HG02798 (cell line): Measurements from ENCODE around the gene PRCD.

Experiments
- ATAC-seq: cut with Tn5 transposase; IDR thresholded peaks from one replicate; pipeline ENCODE4 v1.9.1; 2021; ENCODE audit warnings: mild to moderate bottlenecking; ENCODE audit not compliant: unreplicated experiment, poor library complexity

Gene PRCD

DNA sequence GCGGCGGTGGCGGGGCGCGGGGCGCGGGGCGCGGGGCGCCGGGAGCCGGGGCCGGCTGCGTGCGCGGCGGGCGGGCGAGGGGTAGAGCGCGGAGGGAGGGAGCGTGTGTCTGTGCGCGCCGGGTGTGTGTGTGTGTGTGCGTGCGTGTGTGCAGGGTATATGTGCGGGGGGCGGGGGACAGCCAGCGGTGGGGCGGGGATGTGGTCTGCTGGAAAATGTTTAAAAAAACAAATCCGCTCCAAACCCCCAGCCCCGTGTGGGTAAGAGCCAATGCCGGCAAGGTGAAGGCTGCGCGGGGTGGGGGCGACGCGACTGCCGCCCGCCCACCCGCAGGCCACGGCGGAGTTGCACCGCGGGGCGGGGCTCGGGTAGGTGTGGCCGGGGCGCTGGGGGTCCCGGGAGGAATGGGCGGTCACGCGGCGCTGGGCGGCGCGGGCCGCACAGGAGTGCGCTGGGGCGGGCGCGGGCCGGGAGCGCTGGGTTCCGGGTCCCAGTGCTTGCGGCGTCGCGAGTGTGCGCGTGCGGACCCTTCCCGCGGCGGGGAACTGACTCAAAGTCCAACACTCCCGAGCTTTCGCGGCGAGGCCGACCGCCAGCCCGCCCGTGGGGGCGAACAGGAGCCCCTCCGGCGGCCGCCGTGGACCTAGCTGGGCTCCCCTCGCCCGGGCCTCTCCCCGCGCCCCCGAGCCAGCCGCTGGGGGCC is 2.1 kb upstream of the PRCD start, which contains the start of gene CYGB:
CYGB (minus strand) TSS at position 132 of the 703 bp plus-strand sequence. CDS start 167 bp downstream, outside the sequence.
- no peak for ATAC-seq

DNA sequence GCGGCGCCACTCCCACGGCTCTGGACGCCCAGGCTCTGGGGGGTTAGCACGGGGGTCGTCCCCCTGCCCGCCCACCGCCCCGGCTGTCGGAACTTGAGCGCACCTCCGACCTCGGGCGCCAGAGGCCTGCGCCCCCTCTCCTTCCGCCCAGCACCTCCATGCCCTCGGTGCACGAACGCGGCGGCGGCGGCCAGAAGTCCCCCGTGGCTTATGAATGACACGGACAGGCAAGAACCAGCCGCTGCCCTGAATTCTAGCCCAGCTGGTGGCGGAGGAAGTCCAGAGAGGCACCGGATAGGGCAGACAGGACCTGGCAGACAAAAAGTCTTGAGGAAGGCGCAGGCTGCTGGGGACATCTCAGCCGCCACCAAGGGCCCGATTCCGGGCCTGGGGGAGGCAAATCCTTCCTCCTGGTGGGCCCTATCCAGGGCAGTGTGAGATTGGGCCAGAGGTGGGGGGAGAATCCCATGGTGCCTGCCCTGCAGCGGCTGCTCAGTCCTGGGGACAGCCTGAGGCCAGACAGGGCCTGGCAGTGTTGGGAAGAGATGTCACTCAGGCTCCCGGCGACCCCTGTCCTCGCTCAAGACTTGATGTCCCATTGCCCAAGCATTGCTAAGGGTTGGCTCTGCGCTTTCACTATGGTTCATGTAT is 1.4 kb upstream of the PRCD start:
- ATAC-seq = no peak

DNA sequence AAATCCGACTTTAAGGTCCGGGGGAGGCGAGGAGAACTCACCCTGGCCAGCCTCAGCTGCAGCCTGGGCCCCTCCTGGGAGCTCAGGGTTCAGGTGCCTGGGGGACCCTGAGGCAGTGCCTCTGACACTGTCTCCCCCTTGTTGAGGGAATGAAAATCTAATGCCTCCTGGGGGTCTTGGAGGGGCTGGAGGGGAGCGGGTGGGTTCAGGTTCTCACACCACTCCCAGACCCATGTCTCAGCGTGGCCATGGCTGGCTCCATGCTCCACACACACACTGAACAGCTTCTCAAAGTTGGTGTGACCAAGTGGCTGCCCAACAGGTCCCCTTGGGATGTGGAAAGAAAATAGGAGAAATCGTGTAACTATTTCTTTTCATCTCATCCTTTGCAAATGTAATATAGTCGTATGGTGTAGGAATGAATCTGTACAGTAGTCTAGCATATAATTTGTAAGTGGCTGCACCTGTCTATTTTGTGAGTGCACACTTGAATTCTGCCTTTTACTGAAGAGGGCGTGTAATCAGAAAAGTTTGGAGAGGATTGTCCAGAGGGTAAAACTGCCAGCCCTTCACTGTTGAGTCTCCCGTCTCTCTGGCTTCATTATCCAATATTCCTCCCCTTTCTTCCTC is 788 bp upstream of the PRCD start:
- ATAC-seq = no peak

DNA sequence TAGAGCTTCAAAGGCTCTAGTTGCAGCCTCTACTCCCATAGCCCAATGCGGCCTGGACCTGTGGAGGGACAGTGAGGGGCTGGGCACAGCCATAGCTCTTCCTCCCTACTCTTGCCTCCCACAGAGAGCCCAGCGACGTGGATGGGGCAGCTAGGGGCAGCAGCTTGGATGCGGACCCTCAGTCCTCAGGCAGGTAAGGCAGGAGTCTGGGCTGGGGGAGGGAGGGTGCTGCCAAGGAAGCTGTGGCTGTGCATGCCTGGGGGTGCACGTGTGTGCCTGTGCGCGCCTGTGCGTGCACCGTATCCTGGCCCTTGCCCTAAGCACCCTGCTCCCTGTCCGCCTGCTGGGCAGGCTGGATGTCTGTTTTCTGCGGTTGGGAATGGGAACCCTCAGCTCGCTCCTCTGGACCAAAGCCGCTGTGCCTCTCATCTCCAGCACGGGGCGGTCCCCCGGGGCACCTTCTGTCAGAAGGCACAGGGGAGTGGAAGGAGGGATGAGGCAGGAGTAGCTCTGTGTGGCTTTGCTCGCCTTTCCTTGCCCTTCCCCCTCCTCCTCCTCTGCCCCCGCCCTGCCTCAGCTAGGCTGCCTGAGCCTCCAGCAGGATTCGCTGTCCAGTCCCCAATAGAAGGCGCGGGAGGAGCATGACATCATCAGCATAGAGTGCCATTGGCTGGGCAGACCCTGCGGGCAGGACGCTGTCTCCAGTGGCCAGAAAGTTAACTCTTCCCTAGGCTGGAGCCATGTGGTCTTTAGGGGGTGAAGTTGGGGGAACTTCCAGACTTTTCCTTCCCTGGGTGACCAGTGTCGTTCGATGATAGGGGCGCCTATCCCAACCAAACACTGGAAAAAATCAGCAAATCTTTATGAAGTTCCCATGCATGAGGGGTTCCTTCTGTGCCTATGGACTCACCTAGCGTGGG is 797 bp downstream of the PRCD start:
- ATAC-seq = no peak

DNA sequence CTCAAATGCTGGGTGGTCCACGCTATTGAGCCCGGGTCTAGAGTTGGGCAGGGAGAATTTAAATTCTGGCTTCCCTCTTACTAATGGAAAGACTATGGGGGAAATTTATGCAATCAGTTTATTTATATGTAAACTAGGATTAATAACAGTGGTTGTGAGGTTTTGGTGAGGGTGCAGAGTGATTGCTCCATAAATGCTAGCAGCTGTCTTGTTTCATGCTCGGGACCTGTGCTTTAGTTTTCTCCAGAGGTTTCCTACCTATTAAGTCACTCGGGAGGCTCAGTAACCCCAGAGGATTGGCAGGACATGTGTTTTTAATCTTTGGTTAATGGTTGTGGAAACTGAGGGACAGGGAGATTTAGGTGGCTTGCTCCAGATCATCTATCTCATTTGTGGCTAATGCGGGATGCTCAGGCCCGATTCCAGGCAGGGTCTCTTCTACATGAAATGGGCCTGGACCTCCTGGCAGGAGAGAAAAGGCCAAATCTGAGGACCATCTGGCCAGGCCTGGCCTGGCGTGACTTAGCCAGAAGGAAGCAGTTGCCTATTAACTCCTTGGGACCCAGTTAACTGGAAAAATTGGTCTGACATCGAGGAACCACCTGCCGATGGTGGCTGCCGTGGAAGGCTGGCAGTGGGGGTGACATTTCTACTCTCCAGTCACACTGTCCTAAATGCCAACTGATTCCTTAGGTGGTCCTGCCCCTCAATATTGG is 2.1 kb downstream of the PRCD start:
- ATAC-seq = no peak

DNA sequence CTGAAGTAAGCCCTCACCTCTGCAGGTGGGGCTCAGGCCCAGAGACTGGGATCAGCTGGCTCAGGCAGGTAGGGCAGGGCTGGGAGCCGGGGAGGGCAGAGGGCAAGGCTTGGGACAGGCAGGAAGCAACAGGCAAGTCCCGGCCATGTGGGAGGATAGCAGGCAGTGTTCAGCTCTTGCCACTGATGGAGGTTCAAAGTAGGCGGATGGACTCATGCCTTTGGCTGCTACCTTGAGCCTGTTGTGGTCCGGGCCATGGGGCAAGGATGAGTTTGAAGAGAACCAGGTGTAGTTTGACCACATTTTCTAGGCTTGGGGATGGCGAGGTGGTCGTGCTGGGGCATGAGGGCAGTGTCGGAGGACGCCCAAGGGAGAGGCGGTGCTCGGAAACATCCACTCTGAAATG is 2.7 kb downstream of the PRCD start:
- ATAC-seq = no peak

DNA sequence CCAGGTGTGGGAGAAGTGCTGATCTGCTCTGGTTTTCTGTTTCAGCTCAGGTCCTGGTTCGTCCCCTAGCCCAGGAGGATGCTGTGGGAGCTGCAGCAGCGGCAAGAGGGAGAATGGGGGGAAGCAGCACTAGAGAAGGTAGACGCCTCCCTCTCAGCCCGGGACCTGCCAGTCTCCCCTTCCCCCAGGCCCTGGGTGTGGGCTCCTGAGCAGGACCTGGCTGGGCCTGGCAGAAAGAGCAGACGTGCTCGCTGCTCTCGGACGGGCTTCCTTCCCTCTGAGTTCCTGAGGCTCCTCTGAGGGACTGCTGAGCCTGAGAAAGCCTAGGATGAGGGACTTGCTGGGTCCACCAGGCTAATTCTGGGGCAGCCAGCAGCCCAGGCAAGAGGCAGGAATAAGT is 3.1 kb downstream of the PRCD start:
- ATAC-seq = no peak

DNA sequence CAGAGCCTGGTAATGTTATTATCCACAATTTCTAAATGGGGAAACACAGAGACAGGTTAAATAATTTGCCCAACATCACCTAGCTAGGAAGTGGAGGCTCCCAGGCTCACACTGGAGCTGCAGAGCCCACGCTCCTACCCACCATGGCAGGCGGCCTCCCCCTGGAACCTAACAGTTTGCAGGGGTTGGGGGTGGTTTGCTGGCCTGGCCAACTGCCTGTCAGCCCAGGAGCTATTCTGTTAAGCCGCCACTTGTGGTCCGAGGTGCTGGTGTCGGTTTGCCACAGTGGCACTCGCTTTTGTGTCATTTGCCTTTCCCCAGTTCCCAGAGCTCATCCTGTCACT is 3.6 kb downstream of the PRCD start:
- no peak for ATAC-seq

DNA sequence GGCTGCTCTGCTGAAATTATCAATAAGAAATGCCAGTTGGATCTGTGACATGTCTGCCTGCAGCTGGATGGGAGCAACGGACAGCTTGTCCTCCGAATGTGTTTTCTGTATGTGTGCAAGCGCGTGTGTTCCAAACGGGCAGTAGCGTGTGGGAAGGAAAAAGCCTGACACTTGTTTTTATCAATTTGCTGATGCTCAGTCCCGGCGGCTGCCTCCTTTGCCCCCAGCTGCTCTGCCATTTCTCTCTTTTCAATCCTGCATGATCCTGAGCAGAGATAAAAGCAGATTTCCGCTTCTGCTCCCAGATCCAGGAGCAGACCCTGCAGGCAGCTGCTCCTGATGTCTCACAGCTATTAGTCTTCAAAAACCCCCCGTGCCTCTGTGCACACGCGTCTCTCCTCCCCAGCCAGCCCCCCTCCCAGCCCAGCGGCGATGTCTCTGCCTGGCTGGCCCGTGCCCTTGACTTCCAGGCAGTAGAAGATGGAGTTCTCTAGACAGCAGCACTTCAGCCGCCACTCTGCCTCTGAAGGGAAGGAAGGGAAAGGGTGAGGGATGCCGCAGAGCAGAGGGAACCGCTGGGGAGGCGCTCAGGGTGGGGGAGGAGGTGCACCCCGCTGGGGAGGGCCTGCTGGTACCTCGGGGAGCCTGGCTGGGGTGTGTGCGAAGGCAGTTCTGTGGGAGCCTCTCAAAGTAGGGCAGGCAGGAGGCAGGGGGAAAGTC is 4.1 kb downstream of the PRCD start:
- ATAC-seq = no peak

DNA sequence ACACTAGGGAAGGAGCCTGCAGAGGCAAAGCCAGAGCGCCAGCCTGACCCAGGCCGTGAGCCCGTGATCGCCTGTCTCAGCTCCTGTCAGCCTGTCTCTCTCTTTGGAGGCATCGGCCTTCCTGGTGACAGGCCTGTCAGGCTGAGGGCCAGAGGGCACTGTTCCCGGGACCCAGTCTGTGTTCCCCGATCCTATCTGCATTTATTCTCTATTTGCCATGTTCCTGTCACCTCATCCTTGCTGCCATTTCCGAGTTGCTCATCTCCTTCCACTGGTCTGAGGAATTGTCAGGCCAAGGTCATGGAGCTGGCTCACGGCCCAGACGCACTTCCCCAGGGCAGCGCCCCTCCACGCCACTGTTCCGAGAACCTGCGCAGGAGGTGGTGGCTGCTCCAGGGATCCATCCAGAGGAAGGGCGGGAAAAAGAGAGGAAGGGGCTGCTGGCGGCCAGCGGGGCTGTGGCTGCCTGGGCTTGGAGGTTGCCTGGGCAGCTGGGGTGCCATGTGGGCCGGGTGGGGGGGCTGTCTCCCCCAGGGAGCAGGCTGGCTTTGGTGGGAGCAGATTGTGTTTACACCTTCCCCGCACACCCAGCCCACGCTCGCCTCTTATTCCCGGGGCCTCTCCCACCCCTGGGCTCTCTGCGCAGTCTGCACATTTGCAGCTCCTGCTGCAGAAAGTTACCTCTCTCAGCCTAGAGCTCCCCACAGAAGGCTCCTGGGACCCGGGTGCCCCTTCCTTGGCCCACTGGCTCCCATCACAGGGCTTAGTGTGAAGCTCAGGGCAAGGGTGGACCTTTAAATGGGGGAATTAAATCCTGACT is 4.9 kb downstream of the PRCD start:
- ATAC-seq = no peak

DNA sequence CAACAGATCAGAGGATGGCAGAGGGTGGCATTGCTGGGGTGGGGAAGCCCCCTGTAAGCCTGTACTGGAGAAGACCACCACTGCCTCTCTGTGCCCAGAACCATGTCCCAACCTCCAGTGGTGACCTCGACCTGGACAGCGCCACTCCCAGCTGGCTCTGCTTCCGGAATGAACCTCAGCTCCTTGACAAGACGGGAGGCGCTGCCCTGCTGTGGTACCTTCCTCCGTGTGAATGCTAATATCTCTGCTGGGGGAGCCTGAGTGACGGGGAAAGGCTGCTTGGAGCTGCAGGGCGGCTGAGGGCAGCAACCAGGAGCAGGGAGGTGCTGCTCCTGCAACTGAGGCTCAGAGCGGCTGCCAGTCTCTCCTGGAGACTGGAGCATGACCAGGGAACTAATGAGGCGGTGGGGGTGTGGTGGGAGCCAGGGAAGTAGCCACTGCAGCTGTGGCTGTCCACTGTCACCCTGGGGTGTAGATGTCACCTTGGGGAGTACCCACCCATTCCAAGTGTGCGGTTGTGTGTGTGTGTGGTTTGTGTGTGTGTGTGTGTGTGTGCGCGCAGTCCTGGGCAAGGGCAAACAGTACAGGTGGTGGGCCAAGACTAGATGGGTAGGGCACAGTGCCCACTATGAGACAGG is 6.2 kb downstream of the PRCD start:
- ATAC-seq = no peak

DNA sequence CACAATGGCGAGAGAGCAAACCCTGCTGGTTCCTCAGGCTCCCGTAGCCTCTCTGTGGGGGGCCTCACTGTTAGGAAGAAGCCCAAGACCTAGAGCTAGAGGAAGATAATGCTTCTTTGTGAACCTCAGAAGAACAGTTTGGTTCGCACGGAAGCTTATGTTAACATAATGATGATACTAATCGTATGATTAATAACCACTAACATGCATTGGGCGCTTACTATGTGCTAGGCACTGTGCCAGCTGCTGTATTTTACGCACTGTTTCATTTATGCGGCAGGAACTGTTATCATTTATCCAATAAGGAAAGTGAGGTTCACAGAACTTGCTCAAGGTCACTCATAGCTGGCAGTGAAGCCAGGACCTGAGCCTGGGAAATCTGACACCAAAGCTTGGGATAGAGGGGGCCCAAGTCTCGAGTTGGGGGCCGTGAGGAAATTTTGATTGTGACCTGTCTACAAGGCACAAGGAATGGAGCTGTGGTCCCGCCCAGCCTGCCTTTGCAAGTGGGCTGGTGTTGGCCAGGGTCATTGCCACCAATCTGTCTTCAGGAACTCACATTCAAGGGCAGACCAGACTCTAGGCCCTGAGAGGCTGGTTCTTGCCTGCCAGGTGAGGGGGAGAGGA is 6.8 kb downstream of the PRCD start:
- ATAC-seq = no peak

DNA sequence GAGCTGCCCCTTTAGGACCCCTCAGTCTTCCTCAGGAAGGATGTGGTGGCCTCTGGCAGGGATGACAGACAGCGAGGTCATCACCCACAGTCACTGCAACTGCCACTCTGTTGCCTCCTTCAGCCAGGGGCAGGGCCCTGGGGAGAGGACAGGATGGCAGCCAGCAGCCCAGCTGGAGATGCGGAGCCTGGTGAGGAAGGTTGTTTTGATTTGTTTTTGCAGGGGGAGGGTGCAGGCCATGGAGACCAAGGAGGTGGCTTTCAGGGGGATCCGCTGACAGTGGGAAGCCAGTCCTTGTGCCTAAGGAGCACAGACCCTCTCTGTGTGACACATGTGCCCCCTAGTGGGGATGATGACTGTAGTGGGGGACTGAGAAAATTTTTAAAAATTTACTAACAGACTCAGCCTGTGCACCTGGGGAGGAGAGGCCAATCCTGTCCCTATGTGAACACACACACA is 7.4 kb downstream of the PRCD start:
- peak; percentile 50 for ATAC-seq

DNA sequence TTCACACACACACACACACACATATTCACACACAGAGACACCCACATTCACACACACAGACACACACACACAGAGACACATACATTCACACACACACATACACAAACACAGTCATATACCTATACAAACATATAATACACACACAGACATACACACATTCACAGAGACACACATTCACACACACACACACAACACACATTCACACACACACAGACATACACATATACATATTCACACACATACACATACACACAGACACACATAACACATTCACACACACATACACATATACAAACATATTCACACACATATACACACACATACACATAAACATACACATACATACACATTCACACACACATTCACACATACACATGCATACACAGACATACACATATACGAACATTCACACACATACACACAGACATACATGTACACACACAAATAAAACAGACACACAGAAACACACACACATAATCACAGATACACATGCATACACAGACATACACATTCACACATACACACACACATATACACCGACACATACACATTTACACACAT is 7.9 kb downstream of the PRCD start:
- peak; percentile 9 for ATAC-seq

DNA sequence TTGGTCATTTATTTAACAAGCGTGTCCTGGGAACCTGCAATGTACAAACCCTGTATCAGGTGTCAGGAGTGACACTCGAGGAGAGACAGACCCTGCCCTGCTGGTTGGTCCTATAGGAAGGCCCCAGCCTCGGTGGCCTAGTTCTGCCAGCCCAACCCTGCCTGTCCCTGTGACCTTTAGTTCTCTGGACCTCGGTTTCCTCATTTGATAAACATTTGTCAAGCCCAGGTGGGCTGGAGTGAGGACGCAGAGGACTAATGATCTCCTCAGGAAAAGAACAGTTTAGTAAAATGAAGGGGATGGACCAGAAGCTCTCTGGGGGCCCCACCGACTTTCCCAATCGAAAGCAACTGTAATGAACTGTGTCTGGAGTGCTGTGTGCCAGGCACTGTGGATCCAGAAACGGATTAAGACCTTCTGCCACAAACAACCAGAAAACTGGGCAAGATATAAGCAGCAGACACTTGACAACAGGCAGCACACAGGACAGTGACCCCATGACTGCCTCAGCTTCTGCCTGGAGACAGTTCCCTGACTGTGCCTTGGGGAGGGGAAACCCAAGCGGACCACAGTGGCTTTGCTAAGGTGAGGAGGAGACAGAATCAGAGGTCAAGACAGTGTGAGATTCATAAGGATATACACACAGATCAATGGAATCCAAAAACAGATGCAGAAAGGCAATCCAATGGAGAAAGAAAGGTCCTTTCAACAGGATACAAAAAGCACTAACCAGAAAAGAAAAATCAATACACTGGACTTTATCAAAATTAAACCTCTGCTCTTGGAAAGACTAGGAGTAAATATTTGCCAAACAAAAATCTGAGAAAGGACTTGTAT is 8.8 kb downstream of the PRCD start:
- no peak for ATAC-seq

DNA sequence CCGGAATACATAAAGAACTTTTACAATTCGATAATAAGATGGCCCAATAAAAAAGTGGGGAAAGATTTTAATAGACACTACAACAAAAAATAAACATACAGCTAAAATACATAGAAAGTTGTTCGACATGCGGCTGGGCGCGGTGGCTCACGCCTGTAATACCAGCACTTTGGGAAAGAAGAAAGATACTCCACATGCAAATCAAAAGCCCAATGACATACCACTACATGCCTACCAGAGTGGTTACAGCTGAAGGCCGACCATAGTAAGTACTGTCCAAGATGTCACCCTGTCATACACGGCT is 9.3 kb downstream of the PRCD start:
- ATAC-seq = no peak

DNA sequence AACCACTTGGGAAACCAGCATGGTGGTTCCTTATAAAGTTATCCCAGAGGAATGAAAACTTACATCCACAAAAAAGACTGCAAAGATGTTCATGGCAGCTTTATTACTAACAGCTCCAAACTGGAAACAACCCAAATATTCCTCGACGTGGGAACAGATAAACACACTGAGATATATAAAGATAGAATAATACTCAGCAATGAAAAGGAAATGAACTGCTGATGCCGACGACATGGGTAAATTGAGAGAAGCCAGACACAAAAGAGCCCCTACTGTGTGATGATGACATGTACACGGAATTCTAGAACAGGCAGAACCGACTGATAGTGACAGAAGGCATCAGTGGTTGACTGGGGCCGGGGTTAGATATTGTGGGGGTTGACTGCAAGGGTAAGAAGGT is 9.7 kb downstream of the PRCD start:
- ATAC-seq = no peak
